ENCODE data around the gene FLT4. TPM values are rescaled to one million over a fixed set of nuclear protein-coding genes. Genes with fewer than 3 reads are reported as not detected.

Gene FLT4
- total RNA-seq, 3 donors from 2014 or later (not counting 1 experiment from before 2014, with no cell fraction given), result 0.68 to 0.92 (median 0.78) TPM

- no peaks in the 10 kb centered on the region for H3K9me3 Mint-ChIP-seq
- no peak for DNase-seq
Measured at GRCh38 chr5:180642779-180643178, 6.6 kb downstream of the FLT4 start.

GRCh38 chr5:180642181-180642775, 7.1 kb downstream of the FLT4 start:
- Mint-ChIP-seq H3K9me3 (no peaks in the 10 kb centered on the region), H3K27me3 (ENCODE audit: low read depth in 2 of 2) (peaks cover 0 to 11% of the 10 kb centered on the region in 2 donors), H3K4me1 (peaks cover 0 to 5% of the 10 kb centered on the region in 2 donors), H3K4me3 (no peak overlapping the region), H3K36me3 (no peaks in the 10 kb centered on the region), H3K27ac (no peak overlapping the region)
- H3K36me3 ChIP-seq (ENCODE audit: control insufficient read depth, insufficient read depth, low read length), result no peaks in the 10 kb centered on the region
- no peak overlapping the region for H3K27ac ChIP-seq (ENCODE audit: low read length)
- no peaks in the 10 kb centered on the region for H3K27me3 ChIP-seq (ENCODE audit: control insufficient read depth, insufficient read depth, low read length)
- intact Hi-C loops (cut with micrococcal nuclease), result no loop called here
- DNase-seq (no peak), ATAC-seq (no peak)
- no peak overlapping the region for H3K4me3 ChIP-seq (ENCODE audit: low read length)
- WGBS (ENCODE audit: insufficient coverage), result 92% methylated on average over 16 of the region's 16 CpGs
- no peaks in the 10 kb centered on the region for H3K4me1 ChIP-seq (ENCODE audit: control insufficient read depth, insufficient read depth, low read length)
- no peak for TF ChIP-seq CTCF (IDR thresholded peaks at IDR 0.05)
- H3K9me3 ChIP-seq (ENCODE audit: control insufficient read depth, insufficient read depth, low read length), result no peaks in the 10 kb centered on the region

More at GRCh38 chr5:180642779-180643178, 6.6 kb downstream of the FLT4 start:
- no peak for ATAC-seq
- H3K4me3 Mint-ChIP-seq, result no peak overlapping the region
- peaks cover 4 to 12% of the 10 kb centered on the region in 2 donors for H3K27me3 Mint-ChIP-seq (ENCODE audit: low read depth in 2 of 2)
- WGBS (ENCODE audit: insufficient coverage), result 94% methylated on average over 9 of the region's 9 CpGs
- H3K27ac Mint-ChIP-seq, result no peak overlapping the region
- H3K4me1 ChIP-seq (ENCODE audit: control insufficient read depth, insufficient read depth, low read length), result no peaks in the 10 kb centered on the region
- H3K27me3 ChIP-seq (ENCODE audit: control insufficient read depth, insufficient read depth, low read length), result no peaks in the 10 kb centered on the region
- H3K36me3 ChIP-seq (ENCODE audit: control insufficient read depth, insufficient read depth, low read length), result no peaks in the 10 kb centered on the region
- peaks cover 0 to 5% of the 10 kb centered on the region in 2 donors for H3K4me1 Mint-ChIP-seq
- no peak overlapping the region for H3K4me3 ChIP-seq (ENCODE audit: low read length)
- H3K27ac ChIP-seq (ENCODE audit: low read length), result no peak overlapping the region
- intact Hi-C loops (cut with micrococcal nuclease), result no loop called here
- no peaks in the 10 kb centered on the region for H3K36me3 Mint-ChIP-seq
- no peak for TF ChIP-seq CTCF (IDR thresholded peaks at IDR 0.05)
- no peaks in the 10 kb centered on the region for H3K9me3 ChIP-seq (ENCODE audit: control insufficient read depth, insufficient read depth, low read length)

GRCh38 chr5:180641566-180641900, 7.9 kb downstream of the FLT4 start:
- DNase-seq (no peak), ATAC-seq (no peak)
- intact Hi-C loops (cut with micrococcal nuclease), result no loop called here

More at GRCh38 chr5:180641566-180641900, 7.9 kb downstream of the FLT4 start:
- H3K36me3 ChIP-seq (ENCODE audit: control insufficient read depth, insufficient read depth, low read length), result no peaks in the 10 kb centered on the region
- Mint-ChIP-seq H3K36me3 (no peaks in the 10 kb centered on the region), H3K9me3 (no peaks in the 10 kb centered on the region), H3K4me1 (peaks cover 0 to 5% of the 10 kb centered on the region in 2 donors), H3K27ac (no peak overlapping the region), H3K27me3 (ENCODE audit: low read depth in 2 of 2) (peaks cover 0 to 11% of the 10 kb centered on the region in 2 donors), H3K4me3 (no peak overlapping the region)
- no peak overlapping the region for H3K27ac ChIP-seq (ENCODE audit: low read length)
- H3K27me3 ChIP-seq (ENCODE audit: control insufficient read depth, insufficient read depth, low read length), result no peaks in the 10 kb centered on the region
- H3K9me3 ChIP-seq (ENCODE audit: control insufficient read depth, insufficient read depth, low read length), result no peaks in the 10 kb centered on the region
- WGBS (ENCODE audit: insufficient coverage), result 91% methylated on average over 6 of the region's 6 CpGs
- H3K4me1 ChIP-seq (ENCODE audit: control insufficient read depth, insufficient read depth, low read length), result no peaks in the 10 kb centered on the region
- TF ChIP-seq CTCF (IDR thresholded peaks at IDR 0.05), result no peak
- H3K4me3 ChIP-seq (ENCODE audit: low read length), result no peak overlapping the region
